H1 (cell line): ENCODE data around the gene ZNF791. TPM values are rescaled to one million over a fixed set of nuclear protein-coding genes. Genes with fewer than 3 reads are reported as not detected.

Source experiments
- CTCF ChIA-PET: fragments of 300-600 bp; sonication (Branson Sonifier 250); formaldehyde crosslinking; loops from one replicate; lab custom pipeline; 2021; ENCODE audit not compliant: partially characterized antibody; lab: Charles Lee
- POLR2A ChIA-PET: fragments of 300-600 bp; sonication (Branson Sonifier 250); formaldehyde crosslinking; loops from one replicate; lab custom pipeline; 2021; ENCODE audit warnings: inconsistent platforms; ENCODE audit not compliant: partially characterized antibody; lab: Charles Lee
- DNase-seq, 2 experiments: peaks; one replicate each; pipeline versions ENCODE4 v3.0.0 to v3.0.0-alpha.2; 2010 to 2022; ENCODE audit warnings: low spot score in 2 of 2, low read depth in 1 of 2, mixed read lengths in 1 of 2
- FAIRE-seq: peaks from 2 replicates; lab custom pipeline; 2011; peaks lifted over from hg19 to GRCh38; lab: Jason Lieb, UNC
- H2AFZ ChIP-seq: 2 replicates; pipeline ENCODE4 v1.8.1; 2012; ENCODE audit warnings: low read length, inconsistent platforms
- H2AK5ac ChIP-seq: 2 replicates; pipeline ENCODE4 v1.6.1; 2013; ENCODE audit warnings: low read depth, low read length
- H2BK120ac ChIP-seq: replicated peaks from 2 replicates; pipeline ENCODE3; 2013; ENCODE audit warnings: low read depth, low read length, inconsistent platforms
- H2BK12ac ChIP-seq: 2 replicates; pipeline ENCODE4 v1.6.1; 2013; ENCODE audit warnings: low read depth, low read length
- H2BK15ac ChIP-seq: 2 replicates; pipeline ENCODE4 v1.6.1; 2013; ENCODE audit warnings: low read length
- H2BK20ac ChIP-seq: 2 replicates; pipeline ENCODE4 v1.6.1; 2013; ENCODE audit warnings: low read length
- H2BK5ac ChIP-seq: 2 replicates; pipeline ENCODE4 v1.6.1; 2013; ENCODE audit warnings: low read depth, low read length
- H3K14ac ChIP-seq: 2 replicates; pipeline ENCODE4 v1.6.1; 2013; ENCODE audit warnings: inconsistent platforms; ENCODE audit not compliant: insufficient read length
- H3K18ac ChIP-seq: 2 replicates; pipeline ENCODE4 v1.6.1; 2013; ENCODE audit warnings: low read length; ENCODE audit errors: extremely low read depth
- H3K23ac ChIP-seq: 2 replicates; pipeline ENCODE4 v1.6.1; 2013; ENCODE audit warnings: inconsistent platforms; ENCODE audit not compliant: insufficient read length
- H3K23me2 ChIP-seq: 2 replicates; pipeline ENCODE4 v1.6.1; 2013; ENCODE audit warnings: low read depth, low read length
- H3K27ac ChIP-seq: 2 replicates; pipeline ENCODE4 v1.6.1; 2011; ENCODE audit warnings: low read depth, low read length, inconsistent platforms
- H3K27me3 ChIP-seq, 4 experiments: replicated peaks in 1 of 4; 1 replicate in 1 of 4; 2 replicates in 3 of 4; pipeline versions ENCODE4 v1.6.1 to v1.8.1; 2011 to 2013; ENCODE audit warnings: low read length in 3 of 4, mild to moderate bottlenecking in 3 of 4, inconsistent platforms in 2 of 4, mixed read lengths in 2 of 4, moderate library complexity in 1 of 4; ENCODE audit not compliant: control insufficient read depth in 3 of 4, insufficient read depth in 3 of 4; ENCODE audit errors: extremely low read depth in 1 of 4
- H3K36me3 ChIP-seq, 4 experiments: 2 replicates each; pipeline versions ENCODE4 v1.6.1 to v1.8.1; 2011 to 2013; ENCODE audit warnings: mild to moderate bottlenecking in 4 of 4, low read length in 3 of 4, moderate library complexity in 2 of 4, control low read depth in 1 of 4, inconsistent platforms in 1 of 4; ENCODE audit not compliant: insufficient read depth in 4 of 4, control insufficient read depth in 2 of 4
- H3K4ac ChIP-seq: replicated peaks from 2 replicates; pipeline ENCODE3; 2013; ENCODE audit warnings: low read length, low read depth, mixed read lengths, inconsistent platforms; ENCODE audit not compliant: insufficient read length
- H3K4me1 ChIP-seq, 4 experiments: replicated peaks in 1 of 4; 1 replicate in 1 of 4; 2 replicates in 3 of 4; pipeline versions ENCODE4 v1.6.1 to v1.8.1; 2011 to 2013; ENCODE audit warnings: low read length in 3 of 4, inconsistent platforms in 2 of 4, mixed read lengths in 1 of 4; ENCODE audit not compliant: insufficient read depth in 4 of 4, control insufficient read depth in 3 of 4
- H3K4me2 ChIP-seq, 2 experiments: 2 replicates each; pipeline versions ENCODE4 v1.6.1 to v1.8.1; 2011 to 2013; ENCODE audit warnings: low read depth in 2 of 2, low read length in 2 of 2, control low read depth in 1 of 2, inconsistent platforms in 1 of 2, mild to moderate bottlenecking in 1 of 2; ENCODE audit not compliant: insufficient read depth in 1 of 2
- H3K4me3 ChIP-seq, 4 experiments: fragments of 200-600, 300-600 bp in 1 of 4; sonication (generic), shearing (Covaris generic), sonication (Bioruptor Twin) in 1 of 4; 2 replicates each; pipeline versions ENCODE4 v1.5.1 to v1.8.1; 2011 to 2016; ENCODE audit warnings: low read length in 4 of 4, low read depth in 3 of 4, control low read depth in 2 of 4, inconsistent platforms in 2 of 4, mild to moderate bottlenecking in 2 of 4, mixed read lengths in 1 of 4, moderate library complexity in 1 of 4; ENCODE audit not compliant: insufficient read depth in 2 of 4; ENCODE audit errors: extremely low read depth in 1 of 4
- H3K56ac ChIP-seq: replicated peaks from 2 replicates; pipeline ENCODE3; 2013; ENCODE audit warnings: low read depth, mild to moderate bottlenecking, mixed read lengths, low read length, inconsistent platforms; ENCODE audit not compliant: insufficient read length
- H3K79me1 ChIP-seq: 2 replicates; pipeline ENCODE4 v1.6.1; 2013; ENCODE audit warnings: low read depth, low read length, control low read depth
- H3K79me2 ChIP-seq, 2 experiments: 2 replicates each; pipeline versions ENCODE4 v1.6.1 to v1.8.1; 2012 to 2013; ENCODE audit warnings: low read length in 2 of 2, mild to moderate bottlenecking in 2 of 2, inconsistent platforms in 1 of 2; ENCODE audit not compliant: insufficient read depth in 2 of 2, control insufficient read depth in 1 of 2
- H3K9ac ChIP-seq, 4 experiments: replicated peaks in 1 of 4; 1 replicate in 1 of 4; 2 replicates in 3 of 4; pipeline versions ENCODE4 v1.6.1 to v1.8.1; 2011 to 2013; ENCODE audit warnings: low read depth in 3 of 4, low read length in 3 of 4, control low read depth in 2 of 4, mild to moderate bottlenecking in 2 of 4, moderate library complexity in 2 of 4, inconsistent platforms in 1 of 4; ENCODE audit errors: extremely low read depth in 1 of 4
- H3K9me3 ChIP-seq, 2 experiments: 2 replicates each; pipeline versions ENCODE4 v1.6.1 to v1.8.1; 2012 to 2013; ENCODE audit warnings: mild to moderate bottlenecking in 2 of 2, moderate library complexity in 2 of 2, control low read depth in 1 of 2, inconsistent platforms in 1 of 2, low read depth in 1 of 2, low read length in 1 of 2, mixed read lengths in 1 of 2; ENCODE audit not compliant: insufficient read depth in 2 of 2
- H4K20me1 ChIP-seq, 2 experiments: replicated peaks in 1 of 2; 2 replicates each; pipeline versions ENCODE3 to v1.8.1; 2011 to 2013; ENCODE audit warnings: inconsistent platforms in 2 of 2, low read length in 2 of 2, mild to moderate bottlenecking in 1 of 2; ENCODE audit not compliant: insufficient read depth in 2 of 2, control insufficient read depth in 1 of 2
- H4K5ac ChIP-seq: 2 replicates; pipeline ENCODE4 v1.6.1; 2013; ENCODE audit warnings: low read length, low read depth, mixed read lengths, inconsistent platforms; ENCODE audit not compliant: insufficient read length
- H4K8ac ChIP-seq: 2 replicates; pipeline ENCODE4 v1.8.0; 2013; ENCODE audit warnings: mild to moderate bottlenecking, moderate library complexity, low read length, inconsistent platforms; ENCODE audit not compliant: insufficient read depth; ENCODE audit errors: extremely low read depth
- H4K91ac ChIP-seq: replicated peaks from 2 replicates; pipeline ENCODE3; 2013; ENCODE audit warnings: low read length, mixed read lengths, inconsistent platforms; ENCODE audit not compliant: insufficient read length
- NANOG ChIP-seq: IDR thresholded peaks from 2 replicates; pipeline ENCODE4 v1.6.1; 2011; ENCODE audit warnings: low read length, low read depth, mild to moderate bottlenecking, inconsistent platforms; ENCODE audit not compliant: insufficient read depth, poor library complexity, severe bottlenecking
- RAD21 ChIP-seq, 2 experiments: IDR thresholded peaks in 1 of 2; conservative IDR thresholded peaks in 1 of 2; 2 replicates each; pipeline ENCODE4 v1.6.1; 2011; ENCODE audit warnings: low read depth in 2 of 2, low read length in 2 of 2, improper control_type of control experiment in 1 of 2, inconsistent platforms in 1 of 2, mild to moderate bottlenecking in 1 of 2, moderate library complexity in 1 of 2
- WGBS, 2 experiments: shearing (Covaris generic) in 1 of 2; methylation state at CpG; one replicate each; pipeline versions ENCODE4 v1.1.6 to v1.1.7; 2013 to 2015; ENCODE audit warnings: low lambda C conversion rate in 2 of 2, mixed read lengths in 2 of 2, inconsistent platforms in 1 of 2, low coverage in 1 of 2, missing lambda C conversion rate in 1 of 2; ENCODE audit not compliant: insufficient replicate concordance in 2 of 2, insufficient coverage in 1 of 2, insufficient read length in 1 of 2; ENCODE audit errors: extremely low coverage in 1 of 2, missing lambda C conversion rate in 1 of 2; 5-methylcytosine and 5-hydroxymethylcytosine counted together
- polyA plus RNA-seq, 7 experiments: library from polyadenylated mRNA; depleted of rRNA in 3 of 7; stranded (reverse) in 5 of 7; unstranded in 2 of 7; fragments of >200 nt in 5 of 7; fragments of 200-250 nt in 2 of 7; gene quantifications; 1 replicate in 5 of 7; 2 replicates in 1 of 7; 4 replicates in 1 of 7; pipeline versions ENCODE4 v1.2.1 to v1.2.3, GENCODE V29; 2011 to 2013; ENCODE audit warnings: missing spikeins in 2 of 7, mixed read lengths in 2 of 7
- total RNA-seq: library from RNA; stranded (reverse); fragmentation: NEBNext Ultra II Directional; extraction: Animal tissue kit (Norgen Biotek cat#: 25700); gene quantifications from 2 replicates; pipeline ENCODE4 v1.2.1, GENCODE V29; 2021
- TF ChIP-seq, protein P1 (sequence below), 3 experiments: IDR thresholded peaks; 1 replicate in 2 of 3; 2 replicates in 1 of 3; pipeline versions ENCODE4 v1.5.1 to v1.6.1; 2011; ENCODE audit warnings: low read length in 3 of 3, mild to moderate bottlenecking in 3 of 3, inconsistent platforms in 2 of 3, low read depth in 1 of 3, moderate library complexity in 1 of 3; ENCODE audit not compliant: insufficient read depth in 1 of 3; ENCODE audit errors: control extremely low read depth in 1 of 3

The ZNF791 gene
- total and polyA plus RNA-seq, 2 of the 8 experiments (the other 6 are each of a cell fraction or from before 2014, with no cell fraction given): 4.1 to 18.6 TPM

DNA sequence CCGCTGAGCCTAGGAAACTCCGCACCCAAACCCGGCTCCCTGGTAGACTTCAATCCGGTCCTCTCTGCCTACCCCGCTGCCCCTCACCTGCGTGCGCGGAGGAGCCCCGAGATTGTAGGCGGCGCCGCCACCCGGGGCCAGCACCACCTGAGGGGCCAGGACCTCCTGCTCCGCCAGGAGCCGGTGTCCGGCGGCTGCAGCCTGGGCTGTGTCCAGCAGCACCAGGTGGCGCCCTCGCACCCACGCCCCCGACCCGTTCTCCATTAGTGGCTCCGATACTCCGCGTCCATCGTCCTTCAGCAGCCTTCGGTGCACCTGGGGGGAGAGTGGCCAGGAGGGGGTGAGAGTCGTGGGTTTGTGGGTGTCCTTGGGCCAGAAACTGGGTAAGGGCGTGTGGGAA, 37.4 kb downstream of the ZNF791 start:
- 0 out of 4 replicates have a peak overlapping the region, but pooled peaks of 1 of the 2 experiments have one; percentile 15 for H3K4me2 ChIP-seq
- WGBS, 2 experiments: 66% methylated on average over 21 of the region's 29 CpGs; no CpG with 5 or more reads in 1 of the 2 experiments
- no peak overlapping the region for H2BK5ac ChIP-seq
- H2BK20ac ChIP-seq: no peak overlapping the region
- H3K9ac ChIP-seq: no peak overlapping the region
- H3K27ac ChIP-seq: no peak overlapping the region
- no peak overlapping the region for H3K14ac ChIP-seq
- peak overlapping the region; percentile 11; the same call in 1 of the 2 replicates for H4K8ac ChIP-seq
- H3K4ac ChIP-seq: no peak overlapping the region
- H3K56ac ChIP-seq: no peak overlapping the region
- peaks cover 0 to 4% of the 10 kb centered on the region in 2 experiments; a peak in 1 of 4 replicates for H3K9me3 ChIP-seq
- FAIRE-seq (no peak), DNase-seq (no peak)
- peaks cover 0 to 4% (median 0%) of the 10 kb centered on the region in 4 experiments; a peak in 2 of 8 replicates for H3K36me3 ChIP-seq
- no peaks in the 10 kb centered on the region for H3K79me2 ChIP-seq
- H2AFZ ChIP-seq: no peak overlapping the region
- ChIA-PET CTCF (interaction anchor here (1.0 to 1.6 kb wide), 3 partner anchors 15 to 95 kb away, joined by 3 to 8 read pairs (median 4); no protein-coding TSS in a partner anchor), POLR2A (interaction anchor here (0.8 to 2.5 kb wide), 2 partner anchors 28 to 33 kb away, joined by 3 to 9 read pairs; partner anchors contain the start of gene DHPS)
- no peaks in the 10 kb centered on the region for H3K79me1 ChIP-seq
- no peak overlapping the region for H2AK5ac ChIP-seq
- no peak overlapping the region for H3K18ac ChIP-seq
- TF ChIP-seq, protein P1, sequence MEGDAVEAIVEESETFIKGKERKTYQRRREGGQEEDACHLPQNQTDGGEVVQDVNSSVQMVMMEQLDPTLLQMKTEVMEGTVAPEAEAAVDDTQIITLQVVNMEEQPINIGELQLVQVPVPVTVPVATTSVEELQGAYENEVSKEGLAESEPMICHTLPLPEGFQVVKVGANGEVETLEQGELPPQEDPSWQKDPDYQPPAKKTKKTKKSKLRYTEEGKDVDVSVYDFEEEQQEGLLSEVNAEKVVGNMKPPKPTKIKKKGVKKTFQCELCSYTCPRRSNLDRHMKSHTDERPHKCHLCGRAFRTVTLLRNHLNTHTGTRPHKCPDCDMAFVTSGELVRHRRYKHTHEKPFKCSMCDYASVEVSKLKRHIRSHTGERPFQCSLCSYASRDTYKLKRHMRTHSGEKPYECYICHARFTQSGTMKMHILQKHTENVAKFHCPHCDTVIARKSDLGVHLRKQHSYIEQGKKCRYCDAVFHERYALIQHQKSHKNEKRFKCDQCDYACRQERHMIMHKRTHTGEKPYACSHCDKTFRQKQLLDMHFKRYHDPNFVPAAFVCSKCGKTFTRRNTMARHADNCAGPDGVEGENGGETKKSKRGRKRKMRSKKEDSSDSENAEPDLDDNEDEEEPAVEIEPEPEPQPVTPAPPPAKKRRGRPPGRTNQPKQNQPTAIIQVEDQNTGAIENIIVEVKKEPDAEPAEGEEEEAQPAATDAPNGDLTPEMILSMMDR (IDR thresholded peaks at IDR 0.05; ENCODE audit: control extremely low read depth in 1 of 3, insufficient read depth in 1 of 3, low read depth in 1 of 3, low read length in 3 of 3): peak; percentile 48 to 64 (median 54)
- TF ChIP-seq RAD21 (IDR thresholded peaks at IDR 0.05 in 1 of 2, conservative IDR thresholded peaks at IDR 0.05 in 1 of 2; ENCODE audit: low read depth in 2 of 2, low read length in 2 of 2): peak in 1 of 2 experiments; percentile 41; a peak in 1 of 4 replicates
- TF ChIP-seq NANOG: no peak
- no peak overlapping the region for H2BK120ac ChIP-seq
- no peak overlapping the region for H4K91ac ChIP-seq
- H3K4me1 ChIP-seq: no peaks in the 10 kb centered on the region
- H3K23me2 ChIP-seq: no peaks in the 10 kb centered on the region
- no peak overlapping the region for H2BK15ac ChIP-seq
- peak overlapping the region in 1 of 4 experiments; percentile 40; a peak in 2 of 8 replicates for H3K4me3 ChIP-seq
- H4K5ac ChIP-seq: no peak overlapping the region
- H3K27me3 ChIP-seq: no peaks in the 10 kb centered on the region
- H4K20me1 ChIP-seq: no peaks in the 10 kb centered on the region
- no peak overlapping the region for H2BK12ac ChIP-seq
- no peak overlapping the region for H3K23ac ChIP-seq
